HG03095 (cell line): ENCODE measurements around the gene KCNMA1.
"Not testable (repeated sequence)": the region's sequence is repeated elsewhere in the genome, so short reads cannot be mapped to it uniquely, and the experiment has no call there.

Experiments
- ATAC-seq: cut with Tn5 transposase; IDR thresholded peaks from one replicate; pipeline ENCODE4 v1.9.1; 2021; ENCODE audit warnings: moderate library complexity; ENCODE audit not compliant: unreplicated experiment

Gene KCNMA1

GRCh38 chr10:77664696-77665095 lies 27.1 kb upstream of the KCNMA1 start:
- no peak for ATAC-seq

- ATAC-seq, result no peak
Measured at GRCh38 chr10:77664008-77664407, 26.4 kb upstream of the KCNMA1 start.

- ATAC-seq, result no peak
Measured at GRCh38 chr10:77661674-77662073, 24.1 kb upstream of the KCNMA1 start.

- ATAC-seq, result no peak
Measured at GRCh38 chr10:77661100-77661499, 23.5 kb upstream of the KCNMA1 start.

- ATAC-seq, result not testable (repeated sequence)
Measured at GRCh38 chr10:77659046-77659670, 21.6 kb upstream of the KCNMA1 start.

GRCh38 chr10:77653210-77653609 lies 15.6 kb upstream of the KCNMA1 start:
- no peak for ATAC-seq

GRCh38 chr10:77649333-77650331 lies 12.0 kb upstream of the KCNMA1 start:
- ATAC-seq, result no peak

GRCh38 chr10:77648472-77648871 lies 10.9 kb upstream of the KCNMA1 start:
- no peak for ATAC-seq

- ATAC-seq, result no peak
Measured at GRCh38 chr10:77647543-77648293, 10.1 kb upstream of the KCNMA1 start.

GRCh38 chr10:77644557-77645243 lies 7.1 kb upstream of the KCNMA1 start:
- no peak for ATAC-seq

GRCh38 chr10:77643795-77644468 lies 6.3 kb upstream of the KCNMA1 start:
- ATAC-seq, result no peak

GRCh38 chr10:77641788-77642397 lies 4.3 kb upstream of the KCNMA1 start:
- no peak for ATAC-seq

- no peak for ATAC-seq
Measured at GRCh38 chr10:77641344-77641743, 3.7 kb upstream of the KCNMA1 start.

GRCh38 chr10:77640167-77640566 lies 2.6 kb upstream of the KCNMA1 start:
- no peak for ATAC-seq

GRCh38 chr10:77639756-77640155 lies 2.1 kb upstream of the KCNMA1 start:
- no peak for ATAC-seq

- no peak for ATAC-seq
Measured at GRCh38 chr10:77638321-77639101, 903 bp upstream of the KCNMA1 start.

- no peak for ATAC-seq
Measured at GRCh38 chr10:77636967-77637531, 559 bp downstream of the KCNMA1 start.

- ATAC-seq, result no peak
Measured at GRCh38 chr10:77636282-77636966, 1.2 kb downstream of the KCNMA1 start.
